B cell (primary cell): ENCODE data around the gene NPY. TPM values are rescaled to one million over a fixed set of nuclear protein-coding genes. Genes with fewer than 3 reads are reported as not detected.

Source experiments
- ATAC-seq: fragments of 200-7000 bp; cut with Tn5 transposase; one replicate; pipeline ENCODE4 v1.10.0; 2021; ENCODE audit warnings: low read depth, mild to moderate bottlenecking, moderate number of reproducible peaks, moderate library complexity
- CTCF ChIA-PET: fragments of 350-600 bp; sonication (Branson Sonifier 250); formaldehyde crosslinking; loops from one replicate; lab custom pipeline; 2021; ENCODE audit warnings: antibody characterized with exemption, inconsistent platforms; lab: Charles Lee
- POLR2A ChIA-PET: fragments of 350-600 bp; sonication (Branson Sonifier 250); formaldehyde crosslinking; loops from one replicate; lab custom pipeline; 2021; ENCODE audit warnings: antibody characterized with exemption; lab: Charles Lee
- DNase-seq: peaks from one replicate; pipeline ENCODE4 v3.0.0; 2013
- H2AFZ ChIP-seq: 2 replicates; pipeline ENCODE4 v1.6.1; 2012; ENCODE audit warnings: mild to moderate bottlenecking, low read depth, low read length; ENCODE audit not compliant: insufficient read depth, poor library complexity, severe bottlenecking
- H3K27ac ChIP-seq, 2 donors: 1 replicate in 1 of 2; 2 replicates in 1 of 2; pipeline ENCODE4 v1.5.1; 2012 to 2013; ENCODE audit warnings: low read length in 2 of 2, mild to moderate bottlenecking in 2 of 2, moderate library complexity in 1 of 2
- H3K27me3 ChIP-seq, 4 experiments: fragments of 200-600 bp in 1 of 4; sonication (generic) in 1 of 4; replicated peaks in 1 of 4; 1 replicate in 2 of 4; 2 replicates in 2 of 4; pipeline versions ENCODE4 v1.6.1 to v1.7.0; 2013 to 2016; ENCODE audit warnings: low read length in 3 of 4, mild to moderate bottlenecking in 2 of 4, mixed read lengths in 1 of 4, moderate library complexity in 1 of 4; ENCODE audit not compliant: insufficient read depth in 4 of 4, control insufficient read depth in 3 of 4; ENCODE audit errors: control extremely low read depth in 1 of 4
- H3K36me3 ChIP-seq, 2 experiments: replicated peaks in 1 of 2; 1 replicate in 1 of 2; 2 replicates in 1 of 2; pipeline versions ENCODE4 v1.6.1 to v1.7.1; 2013; ENCODE audit warnings: low read length in 1 of 2; ENCODE audit not compliant: insufficient read depth in 2 of 2, control insufficient read depth in 1 of 2; ENCODE audit errors: control extremely low read depth in 1 of 2, extremely low read depth in 1 of 2
- H3K4me1 ChIP-seq, 2 donors: fragments of 200-600 bp in 1 of 2; sonication (generic) in 1 of 2; 1 replicate in 1 of 2; 2 replicates in 1 of 2; pipeline versions ENCODE4 v1.5.1 to v1.6.1; 2013 to 2017; ENCODE audit warnings: low read length in 2 of 2; ENCODE audit not compliant: control insufficient read depth in 2 of 2, insufficient read depth in 2 of 2
- H3K4me2 ChIP-seq: replicated peaks from 2 replicates; pipeline ENCODE3; 2012; ENCODE audit warnings: mild to moderate bottlenecking, low read depth, low read length; ENCODE audit not compliant: poor library complexity, severe bottlenecking
- H3K4me3 ChIP-seq, 5 experiments: fragments of 200-600 bp in 1 of 5; sonication (generic) in 1 of 5; 1 replicate in 3 of 5; 2 replicates in 2 of 5; pipeline versions ENCODE4 v1.5.1 to v1.7.0; 2011 to 2016; ENCODE audit warnings: low read length in 4 of 5, mild to moderate bottlenecking in 4 of 5, low read depth in 2 of 5, control low read depth in 1 of 5, moderate library complexity in 1 of 5; ENCODE audit not compliant: insufficient read depth in 1 of 5; ENCODE audit errors: control extremely low read depth in 1 of 5, extremely low read depth in 1 of 5
- H3K79me2 ChIP-seq: fragments of 200-600 bp; sonication (generic); one replicate; pipeline ENCODE4 v1.6.0; 2016; ENCODE audit warnings: low read length; ENCODE audit not compliant: control insufficient read depth, insufficient read depth
- H3K9ac ChIP-seq: fragments of 200-600 bp; sonication (generic); 2 replicates; pipeline ENCODE4 v1.6.1; 2017; ENCODE audit warnings: mild to moderate bottlenecking, low read length, moderate library complexity
- H3K9me3 ChIP-seq, 3 donors: one replicate each; pipeline versions ENCODE4 v1.6.1 to v1.7.1; 2013; ENCODE audit warnings: low read length in 2 of 3; ENCODE audit not compliant: control insufficient read depth in 2 of 3, insufficient read depth in 1 of 3; ENCODE audit errors: control extremely low read depth in 1 of 3
- H4K20me1 ChIP-seq: 2 replicates; pipeline ENCODE4 v1.6.0; 2012; ENCODE audit warnings: mild to moderate bottlenecking, low read length; ENCODE audit not compliant: insufficient read depth, control insufficient read depth, poor library complexity, severe bottlenecking
- H3K27ac Mint-ChIP-seq: one replicate; pipeline ENCODE4 v1.8.0; 2021; ENCODE audit warnings: mixed read lengths
- H3K27me3 Mint-ChIP-seq: one replicate; pipeline ENCODE4 v1.8.0; 2021; ENCODE audit warnings: mixed read lengths
- H3K4me1 Mint-ChIP-seq: one replicate; pipeline ENCODE4 v1.8.0; 2021; ENCODE audit warnings: mixed read lengths
- H3K4me3 Mint-ChIP-seq: one replicate; pipeline ENCODE4 v1.8.0; 2021; ENCODE audit warnings: mixed read lengths
- H3K9me3 Mint-ChIP-seq: one replicate; pipeline ENCODE4 v1.8.0; 2022; ENCODE audit warnings: mixed read lengths; ENCODE audit not compliant: insufficient read depth
- CTCF ChIP-seq: fragments of 200-600 bp; IDR thresholded peaks from one replicate; pipeline ENCODE4 v1.8.0; 2022; ENCODE audit warnings: antibody characterized with exemption, mild to moderate bottlenecking
- EZH2 ChIP-seq: IDR thresholded peaks from 2 replicates; pipeline ENCODE4 v1.6.1; 2012; ENCODE audit warnings: borderline replicate concordance, low read depth, mild to moderate bottlenecking, moderate library complexity, low read length; ENCODE audit not compliant: insufficient read depth, poor library complexity, severe bottlenecking
- WGBS: methylation state at CpG from one replicate; pipeline ENCODE4 v1.1.5; 2013; ENCODE audit warnings: missing lambda C conversion rate; ENCODE audit not compliant: insufficient coverage; 5-methylcytosine and 5-hydroxymethylcytosine counted together
- intact Hi-C: fragments of 100-400 bp; cut with micrococcal nuclease; formaldehyde crosslinking; loops from one replicate; pipeline ENCODE4 v1.10.0; 2022
- polyA plus RNA-seq: library from polyadenylated mRNA; depleted of rRNA; stranded (reverse); fragments of >200 nt; gene quantifications from 2 replicates; pipeline ENCODE4 v1.2.3, GENCODE V29; 2012
- total RNA-seq, 2 donors: library from RNA; stranded (reverse); fragments of 120-200 nt in 1 of 2; gene quantifications; 1 replicate in 1 of 2; 2 replicates in 1 of 2; pipeline versions ENCODE4 v1.2.3 to v1.2.4, GENCODE V29; 2013 to 2022

NPY gene
- total and polyA plus RNA-seq, 2 donors (not counting 1 experiment from before 2014, with no cell fraction given), result not detected

GRCh38 chr7:24283554-24283896, 465 bp upstream of the NPY start:
- intact Hi-C loops, result no loop called here
- H3K27me3 ChIP-seq, result peaks cover 0 to 56% (median 39%) of the 10 kb centered on the region in 4 experiments
- TF ChIP-seq EZH2 (no peak), CTCF (no peak)
- peaks cover 22% of the 10 kb centered on the region for H3K4me1 Mint-ChIP-seq
- peaks cover 48% of the 10 kb centered on the region for H3K27me3 Mint-ChIP-seq
- H3K9me3 Mint-ChIP-seq, result no peaks in the 10 kb centered on the region
- DNase-seq, result no peak
- peak overlapping the region; percentile 91 for H3K4me3 Mint-ChIP-seq
- no peak overlapping the region for H3K27ac Mint-ChIP-seq
- peak overlapping the region; percentile 75 for H3K4me2 ChIP-seq
- ATAC-seq, result no peak
- H3K79me2 ChIP-seq, result no peaks in the 10 kb centered on the region
- 4% methylated on average over 19 of the region's 19 CpGs for WGBS
- H3K4me3 ChIP-seq, result peak overlapping the region in 4 of 5 experiments; percentile 1 to 58 (median 26)
- no peak overlapping the region for H3K27ac ChIP-seq
- peaks cover 0 to 4% (median 0%) of the 10 kb centered on the region in 3 donors for H3K9me3 ChIP-seq
- H3K9ac ChIP-seq, result peak overlapping the region; percentile 56
- ChIA-PET CTCF (interaction anchor here (0.6 kb wide), 1 partner anchor 802 kb away, joined by 3 read pairs; no protein-coding TSS in a partner anchor), POLR2A (no interaction called here)
- H4K20me1 ChIP-seq, result no peaks in the 10 kb centered on the region
- peak overlapping the region; percentile 36 for H2AFZ ChIP-seq
- H3K36me3 ChIP-seq, result no peaks in the 10 kb centered on the region
- peaks cover 23 to 24% of the 10 kb centered on the region in 2 donors for H3K4me1 ChIP-seq

- no peaks in the 10 kb centered on the region for H3K9me3 Mint-ChIP-seq
- H3K27ac Mint-ChIP-seq, result no peak overlapping the region
- intact Hi-C loops, result no loop called here
- Histone ChIP-seq H3K9me3 (peaks cover 0 to 4% (median 0%) of the 10 kb centered on the region in 3 donors), H3K79me2 (no peaks in the 10 kb centered on the region), H3K36me3 (no peaks in the 10 kb centered on the region), H3K27ac (no peak overlapping the region), H2AFZ (peak overlapping the region; percentile 39), H3K4me2 (peak overlapping the region; percentile 75), H3K4me1 (peaks cover 24% of the 10 kb centered on the region in 2 donors), H3K4me3 (peak overlapping the region in 3 of 5 experiments; percentile 21 to 58 (median 32)), H4K20me1 (no peaks in the 10 kb centered on the region), H3K27me3 (peaks cover 0 to 54% (median 37%) of the 10 kb centered on the region in 4 experiments), H3K9ac (peak overlapping the region; percentile 56)
- TF ChIP-seq EZH2 (no peak), CTCF (no peak)
- H3K4me1 Mint-ChIP-seq, result peaks cover 22% of the 10 kb centered on the region
- 7% methylated on average over 48 of the region's 51 CpGs for WGBS
- H3K4me3 Mint-ChIP-seq, result peak overlapping the region; percentile 91
- ChIA-PET CTCF (interaction anchor here (0.5 kb wide), 1 partner anchor 557 kb away, joined by 3 read pairs; no protein-coding TSS in a partner anchor), POLR2A (no interaction called here)
- peak; percentile 21 for ATAC-seq
- peak; percentile 33 for DNase-seq
- peaks cover 56% of the 10 kb centered on the region for H3K27me3 Mint-ChIP-seq
Observed at GRCh38 chr7:24284699-24285506, 913 bp downstream of the NPY start.
